ENCODE measurements around the gene MRC1. TPM values are rescaled to one million over a fixed set of nuclear protein-coding genes. Genes with fewer than 3 reads are reported as not detected.

MRC1 gene
- total and polyA plus RNA-seq, 2 of the 13 experiments (the other 11 are each of a cell fraction or from before 2014, with no cell fraction given): not detected

DNA sequence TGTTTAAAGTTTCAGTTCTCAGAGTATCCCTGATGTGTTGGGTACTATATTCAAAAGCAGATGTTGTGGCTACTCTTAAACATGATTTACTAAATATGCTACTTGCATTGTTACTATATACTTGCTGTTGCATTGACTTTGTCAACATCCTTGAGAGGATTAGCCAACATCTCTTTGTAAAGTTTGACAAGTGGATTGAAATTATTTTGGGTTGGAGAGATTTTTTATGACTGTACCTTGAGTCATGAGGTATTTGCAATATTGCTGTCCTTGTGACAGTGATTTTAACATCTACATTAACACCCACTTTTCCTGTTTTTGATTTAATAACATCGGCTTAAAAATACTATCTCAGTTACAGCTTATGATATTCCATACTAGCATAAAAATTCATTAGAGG is 31.9 kb downstream of the MRC1 start:
- POLR2A ChIA-PET: no interaction called here
- in situ Hi-C loops (cut with HindIII; ENCODE audit: extremely low pct_ligation_motif_present, low pct_unique_long_range_greater_than_20kb): loop anchor here (10.0 kb wide), 1 partner anchor 374 kb away; no protein-coding TSS in a partner anchor
- intact Hi-C loops (cut with micrococcal nuclease; ENCODE audit: unreplicated experiment): no loop called here
- WGBS (ENCODE audit: low lambda C conversion rate): 38% methylated on average over 1 of the region's 1 CpG
- Histone ChIP-seq H3K4me2 (ENCODE audit: low read depth, low read length) (no peak overlapping the region), H4K20me1 (ENCODE audit: insufficient read depth, low read length) (no peaks in the 10 kb centered on the region), H3K9ac (ENCODE audit: insufficient read depth, low read depth, low read length) (no peak overlapping the region), H2AFZ (ENCODE audit: low read length) (no peak overlapping the region), H3K4me1 (ENCODE audit: insufficient read depth, low read length) (no peaks in the 10 kb centered on the region), H3K27ac (ENCODE audit: extremely low read length, insufficient read depth, low read length) (no peak overlapping the region), H3K79me2 (ENCODE audit: insufficient read depth, low read length) (no peaks in the 10 kb centered on the region), H3K4me3 (replicated peaks in 1 of 3; ENCODE audit: insufficient read depth in 1 of 3, low read depth in 2 of 3, low read length in 3 of 3) (no peak overlapping the region), H3K36me3 (replicated peaks in 1 of 2; ENCODE audit: control insufficient read depth in 1 of 2, insufficient read depth in 2 of 2, low read length in 2 of 2) (no peaks in the 10 kb centered on the region), H3K27me3 (ENCODE audit: control insufficient read depth in 1 of 2, insufficient read depth in 2 of 2, low read length in 2 of 2) (peaks cover 0 to 19% of the 10 kb centered on the region in 2 experiments; a peak in 2 of 5 replicates), H3K9me3 (ENCODE audit: low read length) (no peaks in the 10 kb centered on the region)
- DNase-seq (ENCODE audit: low spot score): no peak
- no peak for FAIRE-seq
- no peak for ATAC-seq
- no TSS peak for BruUV-seq (replicated peaks)
- CTCF ChIA-PET (ENCODE audit: low intra/inter-chr PET ratio, low total read pairs): no interaction called here
- no peak for TF ChIP-seq SCMH1 (CRISPR knock-in tag; IDR thresholded peaks at IDR 0.05; ENCODE audit: borderline replicate concordance)
- no peak for TF ChIP-seq FOXK1 (CRISPR knock-in tag; IDR thresholded peaks at IDR 0.05; ENCODE audit: borderline replicate concordance, low read depth)
- TF ChIP-seq, protein P1, sequence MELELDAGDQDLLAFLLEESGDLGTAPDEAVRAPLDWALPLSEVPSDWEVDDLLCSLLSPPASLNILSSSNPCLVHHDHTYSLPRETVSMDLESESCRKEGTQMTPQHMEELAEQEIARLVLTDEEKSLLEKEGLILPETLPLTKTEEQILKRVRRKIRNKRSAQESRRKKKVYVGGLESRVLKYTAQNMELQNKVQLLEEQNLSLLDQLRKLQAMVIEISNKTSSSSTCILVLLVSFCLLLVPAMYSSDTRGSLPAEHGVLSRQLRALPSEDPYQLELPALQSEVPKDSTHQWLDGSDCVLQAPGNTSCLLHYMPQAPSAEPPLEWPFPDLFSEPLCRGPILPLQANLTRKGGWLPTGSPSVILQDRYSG (CRISPR knock-in tag; IDR thresholded peaks at IDR 0.05): no peak
- TF ChIP-seq, protein P2, sequence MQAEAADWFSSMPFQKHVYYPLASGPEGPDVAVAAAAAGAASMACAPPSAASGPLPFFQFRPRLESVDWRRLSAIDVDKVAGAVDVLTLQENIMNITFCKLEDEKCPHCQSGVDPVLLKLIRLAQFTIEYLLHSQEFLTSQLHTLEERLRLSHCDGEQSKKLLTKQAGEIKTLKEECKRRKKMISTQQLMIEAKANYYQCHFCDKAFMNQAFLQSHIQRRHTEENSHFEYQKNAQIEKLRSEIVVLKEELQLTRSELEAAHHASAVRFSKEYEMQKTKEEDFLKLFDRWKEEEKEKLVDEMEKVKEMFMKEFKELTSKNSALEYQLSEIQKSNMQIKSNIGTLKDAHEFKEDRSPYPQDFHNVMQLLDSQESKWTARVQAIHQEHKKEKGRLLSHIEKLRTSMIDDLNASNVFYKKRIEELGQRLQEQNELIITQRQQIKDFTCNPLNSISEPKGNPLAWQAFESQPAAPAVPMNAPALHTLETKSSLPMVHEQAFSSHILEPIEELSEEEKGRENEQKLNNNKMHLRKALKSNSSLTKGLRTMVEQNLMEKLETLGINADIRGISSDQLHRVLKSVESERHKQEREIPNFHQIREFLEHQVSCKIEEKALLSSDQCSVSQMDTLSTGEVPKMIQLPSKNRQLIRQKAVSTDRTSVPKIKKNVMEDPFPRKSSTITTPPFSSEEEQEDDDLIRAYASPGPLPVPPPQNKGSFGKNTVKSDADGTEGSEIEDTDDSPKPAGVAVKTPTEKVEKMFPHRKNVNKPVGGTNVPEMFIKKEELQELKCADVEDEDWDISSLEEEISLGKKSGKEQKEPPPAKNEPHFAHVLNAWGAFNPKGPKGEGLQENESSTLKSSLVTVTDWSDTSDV (CRISPR knock-in tag; IDR thresholded peaks at IDR 0.05): no peak
- TF ChIP-seq ZNF530 (CRISPR knock-in tag; IDR thresholded peaks at IDR 0.05; ENCODE audit: low read depth): no peak
- TF ChIP-seq, protein P3, sequence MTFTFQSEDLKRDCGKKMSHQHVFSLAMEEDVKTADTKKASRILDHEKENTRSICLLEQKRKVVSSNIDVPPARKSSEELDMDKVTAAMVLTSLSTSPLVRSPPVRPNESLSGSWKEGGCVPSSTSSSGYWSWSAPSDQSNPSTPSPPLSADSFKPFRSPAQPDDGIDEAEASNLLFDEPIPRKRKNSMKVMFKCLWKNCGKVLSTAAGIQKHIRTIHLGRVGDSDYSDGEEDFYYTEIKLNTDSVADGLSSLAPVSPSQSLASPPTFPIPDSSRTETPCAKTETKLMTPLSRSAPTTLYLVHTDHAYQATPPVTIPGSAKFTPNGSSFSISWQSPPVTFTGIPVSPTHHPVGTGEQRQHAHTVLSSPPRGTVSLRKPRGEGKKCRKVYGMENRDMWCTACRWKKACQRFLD (CRISPR knock-in tag; IDR thresholded peaks at IDR 0.05; ENCODE audit: borderline replicate concordance): no peak
- TF ChIP-seq, protein P4, sequence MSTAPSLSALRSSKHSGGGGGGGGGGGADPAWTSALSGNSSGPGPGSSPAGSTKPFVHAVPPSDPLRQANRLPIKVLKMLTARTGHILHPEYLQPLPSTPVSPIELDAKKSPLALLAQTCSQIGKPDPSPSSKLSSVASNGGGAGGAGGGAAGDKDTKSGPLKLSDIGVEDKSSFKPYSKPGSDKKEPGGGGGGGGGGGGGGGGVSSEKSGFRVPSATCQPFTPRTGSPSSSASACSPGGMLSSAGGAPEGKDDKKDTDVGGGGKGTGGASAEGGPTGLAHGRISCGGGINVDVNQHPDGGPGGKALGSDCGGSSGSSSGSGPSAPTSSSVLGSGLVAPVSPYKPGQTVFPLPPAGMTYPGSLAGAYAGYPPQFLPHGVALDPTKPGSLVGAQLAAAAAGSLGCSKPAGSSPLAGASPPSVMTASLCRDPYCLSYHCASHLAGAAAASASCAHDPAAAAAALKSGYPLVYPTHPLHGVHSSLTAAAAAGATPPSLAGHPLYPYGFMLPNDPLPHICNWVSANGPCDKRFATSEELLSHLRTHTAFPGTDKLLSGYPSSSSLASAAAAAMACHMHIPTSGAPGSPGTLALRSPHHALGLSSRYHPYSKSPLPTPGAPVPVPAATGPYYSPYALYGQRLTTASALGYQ (CRISPR knock-in tag; IDR thresholded peaks at IDR 0.05): no peak
- TF ChIP-seq ZNF451 (CRISPR knock-in tag; IDR thresholded peaks at IDR 0.05): no peak
- TF ChIP-seq STAT5B (CRISPR knock-in tag; IDR thresholded peaks at IDR 0.05): no peak
- TF ChIP-seq, protein P5, sequence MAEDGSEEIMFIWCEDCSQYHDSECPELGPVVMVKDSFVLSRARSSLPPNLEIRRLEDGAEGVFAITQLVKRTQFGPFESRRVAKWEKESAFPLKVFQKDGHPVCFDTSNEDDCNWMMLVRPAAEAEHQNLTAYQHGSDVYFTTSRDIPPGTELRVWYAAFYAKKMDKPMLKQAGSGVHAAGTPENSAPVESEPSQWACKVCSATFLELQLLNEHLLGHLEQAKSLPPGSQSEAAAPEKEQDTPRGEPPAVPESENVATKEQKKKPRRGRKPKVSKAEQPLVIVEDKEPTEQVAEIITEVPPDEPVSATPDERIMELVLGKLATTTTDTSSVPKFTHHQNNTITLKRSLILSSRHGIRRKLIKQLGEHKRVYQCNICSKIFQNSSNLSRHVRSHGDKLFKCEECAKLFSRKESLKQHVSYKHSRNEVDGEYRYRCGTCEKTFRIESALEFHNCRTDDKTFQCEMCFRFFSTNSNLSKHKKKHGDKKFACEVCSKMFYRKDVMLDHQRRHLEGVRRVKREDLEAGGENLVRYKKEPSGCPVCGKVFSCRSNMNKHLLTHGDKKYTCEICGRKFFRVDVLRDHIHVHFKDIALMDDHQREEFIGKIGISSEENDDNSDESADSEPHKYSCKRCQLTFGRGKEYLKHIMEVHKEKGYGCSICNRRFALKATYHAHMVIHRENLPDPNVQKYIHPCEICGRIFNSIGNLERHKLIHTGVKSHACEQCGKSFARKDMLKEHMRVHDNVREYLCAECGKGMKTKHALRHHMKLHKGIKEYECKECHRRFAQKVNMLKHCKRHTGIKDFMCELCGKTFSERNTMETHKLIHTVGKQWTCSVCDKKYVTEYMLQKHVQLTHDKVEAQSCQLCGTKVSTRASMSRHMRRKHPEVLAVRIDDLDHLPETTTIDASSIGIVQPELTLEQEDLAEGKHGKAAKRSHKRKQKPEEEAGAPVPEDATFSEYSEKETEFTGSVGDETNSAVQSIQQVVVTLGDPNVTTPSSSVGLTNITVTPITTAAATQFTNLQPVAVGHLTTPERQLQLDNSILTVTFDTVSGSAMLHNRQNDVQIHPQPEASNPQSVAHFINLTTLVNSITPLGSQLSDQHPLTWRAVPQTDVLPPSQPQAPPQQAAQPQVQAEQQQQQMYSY (CRISPR knock-in tag; IDR thresholded peaks at IDR 0.05): no peak
- TF ChIP-seq GABPB1 (CRISPR knock-in tag; IDR thresholded peaks at IDR 0.05): no peak
- TF ChIP-seq ASH2L (IDR thresholded peaks at IDR 0.05; ENCODE audit: insufficient read length, low read depth, low read length): no peak
- TF ChIP-seq ZSCAN21 (CRISPR knock-in tag; IDR thresholded peaks at IDR 0.05; ENCODE audit: borderline replicate concordance): no peak
- no peak for TF ChIP-seq ZNF570 (CRISPR knock-in tag; IDR thresholded peaks at IDR 0.05; ENCODE audit: borderline replicate concordance)

Measured in HepG2 (cell line).